ENCODE results near the gene PTGDS. TPM values are rescaled to one million over a fixed set of nuclear protein-coding genes. Genes with fewer than 3 reads are reported as not detected.

Gene PTGDS
- total and polyA plus RNA-seq, 10 of the 15 experiments (the other 5 are each of a cell fraction or from before 2014, with no cell fraction given) = not detected

DNA sequence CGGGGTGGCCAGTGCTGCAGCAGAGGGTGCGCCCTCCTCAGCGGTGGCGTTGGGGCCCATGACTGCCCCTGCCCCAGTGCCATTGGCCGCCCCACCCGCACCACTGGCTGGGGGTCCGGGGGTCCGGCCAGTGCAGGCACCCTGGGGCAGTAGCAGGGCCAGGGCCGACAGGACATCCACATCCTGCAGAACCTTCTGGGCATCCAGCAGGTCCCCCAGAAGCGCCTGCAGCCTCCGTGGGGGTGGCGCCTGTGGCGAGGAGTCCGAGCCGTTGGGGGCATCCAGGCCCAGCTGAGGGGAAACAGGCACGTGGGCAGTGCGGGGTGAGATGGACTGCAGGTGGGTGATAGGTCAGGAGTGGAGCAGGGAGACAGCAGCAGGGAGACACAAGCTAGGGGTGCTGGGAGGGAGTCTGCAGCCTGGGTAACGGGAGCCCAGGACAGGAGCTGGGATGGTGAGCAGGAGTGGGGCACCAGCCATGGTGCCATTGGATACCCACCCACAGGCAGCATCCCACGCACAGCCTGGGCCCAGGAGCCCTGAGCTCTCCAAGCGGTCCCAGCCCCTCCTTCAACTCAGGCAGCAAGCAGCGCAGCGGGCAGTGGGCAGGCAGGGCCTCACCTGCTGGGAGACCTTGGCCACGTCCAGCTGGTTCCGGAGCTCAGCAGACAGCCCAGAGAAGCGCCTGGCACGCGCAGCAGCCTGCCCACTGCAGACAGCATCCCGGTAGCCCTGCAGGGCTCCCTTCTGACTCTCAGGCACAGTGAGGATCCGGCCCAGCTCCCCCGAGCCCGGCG lies 43.7 kb downstream of the PTGDS start (continued):
- TF ChIP-seq, protein P1, sequence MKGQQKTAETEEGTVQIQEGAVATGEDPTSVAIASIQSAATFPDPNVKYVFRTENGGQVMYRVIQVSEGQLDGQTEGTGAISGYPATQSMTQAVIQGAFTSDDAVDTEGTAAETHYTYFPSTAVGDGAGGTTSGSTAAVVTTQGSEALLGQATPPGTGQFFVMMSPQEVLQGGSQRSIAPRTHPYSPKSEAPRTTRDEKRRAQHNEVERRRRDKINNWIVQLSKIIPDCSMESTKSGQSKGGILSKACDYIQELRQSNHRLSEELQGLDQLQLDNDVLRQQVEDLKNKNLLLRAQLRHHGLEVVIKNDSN (IDR thresholded peaks at IDR 0.05; ENCODE audit: borderline replicate concordance, extremely low read length, insufficient read depth, low read depth, low read length) = no peak
- TF ChIP-seq MXI1 (IDR thresholded peaks at IDR 0.05; ENCODE audit: low read depth, low read length) = no peak
- no peak for TF ChIP-seq MEF2B (IDR thresholded peaks at IDR 0.05; ENCODE audit: partially characterized antibody, poor library complexity, severe bottlenecking)

DNA sequence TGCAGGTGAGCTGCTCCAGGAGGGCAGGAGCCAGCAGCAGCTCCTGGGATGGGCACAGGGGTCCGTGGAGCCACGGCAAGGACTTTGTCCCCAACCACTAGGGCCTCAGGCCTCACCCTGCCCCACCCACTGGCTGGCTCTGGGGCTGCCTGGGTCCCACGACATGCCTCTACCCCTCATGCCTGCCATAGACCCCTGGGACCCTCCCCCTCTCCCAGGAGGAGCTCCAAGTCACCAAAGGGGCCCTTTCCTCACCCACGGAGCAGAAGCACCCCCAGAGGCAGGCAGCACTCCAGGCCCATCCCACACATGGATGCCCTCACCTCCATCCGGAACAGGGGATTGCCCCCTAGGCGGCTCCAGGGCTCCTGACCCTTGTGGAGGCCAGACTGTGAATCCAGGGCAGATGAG lies 44.3 kb downstream of the PTGDS start:
- Histone ChIP-seq H3K36me3 (ENCODE audit: control insufficient read depth in 2 of 2, insufficient read depth in 2 of 2, low read length in 1 of 2) (no peaks in the 10 kb centered on the region), H3K27ac (ENCODE audit: control insufficient read depth, insufficient read depth) (no peak overlapping the region), H3K79me2 (ENCODE audit: control insufficient read depth, insufficient read depth, low read length) (no peaks in the 10 kb centered on the region), H3K4me3 (no peak overlapping the region), H3K9ac (ENCODE audit: control insufficient read depth, insufficient read depth, low read length) (no peak overlapping the region), H4K20me1 (ENCODE audit: control insufficient read depth, insufficient read depth) (no peaks in the 10 kb centered on the region), H3K4me1 (ENCODE audit: control insufficient read depth, insufficient read depth, low read length) (no peaks in the 10 kb centered on the region), H3K9me3 (replicated peaks; ENCODE audit: control insufficient read depth, insufficient read depth, low read length) (no peaks in the 10 kb centered on the region; the same call in 2 of the 3 replicates), H3K4me2 (ENCODE audit: control insufficient read depth, insufficient read depth) (no peak overlapping the region), H2AFZ (ENCODE audit: control insufficient read depth, low read depth, low read length) (no peak overlapping the region), H3K27me3 (replicated peaks in 1 of 2; ENCODE audit: control insufficient read depth in 2 of 2, insufficient read depth in 2 of 2, low read length in 1 of 2) (no peaks in the 10 kb centered on the region)
- WGBS (ENCODE audit: insufficient coverage, insufficient replicate concordance, low lambda C conversion rate, missing lambda C conversion rate) = 92% methylated on average over 6 of the region's 6 CpGs
- TF ChIP-seq SMARCA5 (IDR thresholded peaks at IDR 0.05) (no peak), JUND (IDR thresholded peaks at IDR 0.05; ENCODE audit: low read depth, low read length) (no peak), RAD21 (IDR thresholded peaks at IDR 0.05; ENCODE audit: insufficient read depth, low read depth, low read length) (no peak), FOS (IDR thresholded peaks at IDR 0.05; ENCODE audit: borderline replicate concordance, extremely low read depth, insufficient read length) (no peak)
- TF ChIP-seq, protein P2, sequence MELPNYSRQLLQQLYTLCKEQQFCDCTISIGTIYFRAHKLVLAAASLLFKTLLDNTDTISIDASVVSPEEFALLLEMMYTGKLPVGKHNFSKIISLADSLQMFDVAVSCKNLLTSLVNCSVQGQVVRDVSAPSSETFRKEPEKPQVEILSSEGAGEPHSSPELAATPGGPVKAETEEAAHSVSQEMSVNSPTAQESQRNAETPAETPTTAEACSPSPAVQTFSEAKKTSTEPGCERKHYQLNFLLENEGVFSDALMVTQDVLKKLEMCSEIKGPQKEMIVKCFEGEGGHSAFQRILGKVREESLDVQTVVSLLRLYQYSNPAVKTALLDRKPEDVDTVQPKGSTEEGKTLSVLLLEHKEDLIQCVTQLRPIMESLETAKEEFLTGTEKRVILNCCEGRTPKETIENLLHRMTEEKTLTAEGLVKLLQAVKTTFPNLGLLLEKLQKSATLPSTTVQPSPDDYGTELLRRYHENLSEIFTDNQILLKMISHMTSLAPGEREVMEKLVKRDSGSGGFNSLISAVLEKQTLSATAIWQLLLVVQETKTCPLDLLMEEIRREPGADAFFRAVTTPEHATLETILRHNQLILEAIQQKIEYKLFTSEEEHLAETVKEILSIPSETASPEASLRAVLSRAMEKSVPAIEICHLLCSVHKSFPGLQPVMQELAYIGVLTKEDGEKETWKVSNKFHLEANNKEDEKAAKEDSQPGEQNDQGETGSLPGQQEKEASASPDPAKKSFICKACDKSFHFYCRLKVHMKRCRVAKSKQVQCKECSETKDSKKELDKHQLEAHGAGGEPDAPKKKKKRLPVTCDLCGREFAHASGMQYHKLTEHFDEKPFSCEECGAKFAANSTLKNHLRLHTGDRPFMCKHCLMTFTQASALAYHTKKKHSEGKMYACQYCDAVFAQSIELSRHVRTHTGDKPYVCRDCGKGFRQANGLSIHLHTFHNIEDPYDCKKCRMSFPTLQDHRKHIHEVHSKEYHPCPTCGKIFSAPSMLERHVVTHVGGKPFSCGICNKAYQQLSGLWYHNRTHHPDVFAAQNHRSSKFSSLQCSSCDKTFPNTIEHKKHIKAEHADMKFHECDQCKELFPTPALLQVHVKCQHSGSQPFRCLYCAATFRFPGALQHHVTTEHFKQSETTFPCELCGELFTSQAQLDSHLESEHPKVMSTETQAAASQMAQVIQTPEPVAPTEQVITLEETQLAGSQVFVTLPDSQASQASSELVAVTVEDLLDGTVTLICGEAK (IDR thresholded peaks at IDR 0.05; ENCODE audit: borderline replicate concordance) = no peak
- TF ChIP-seq, protein P3, sequence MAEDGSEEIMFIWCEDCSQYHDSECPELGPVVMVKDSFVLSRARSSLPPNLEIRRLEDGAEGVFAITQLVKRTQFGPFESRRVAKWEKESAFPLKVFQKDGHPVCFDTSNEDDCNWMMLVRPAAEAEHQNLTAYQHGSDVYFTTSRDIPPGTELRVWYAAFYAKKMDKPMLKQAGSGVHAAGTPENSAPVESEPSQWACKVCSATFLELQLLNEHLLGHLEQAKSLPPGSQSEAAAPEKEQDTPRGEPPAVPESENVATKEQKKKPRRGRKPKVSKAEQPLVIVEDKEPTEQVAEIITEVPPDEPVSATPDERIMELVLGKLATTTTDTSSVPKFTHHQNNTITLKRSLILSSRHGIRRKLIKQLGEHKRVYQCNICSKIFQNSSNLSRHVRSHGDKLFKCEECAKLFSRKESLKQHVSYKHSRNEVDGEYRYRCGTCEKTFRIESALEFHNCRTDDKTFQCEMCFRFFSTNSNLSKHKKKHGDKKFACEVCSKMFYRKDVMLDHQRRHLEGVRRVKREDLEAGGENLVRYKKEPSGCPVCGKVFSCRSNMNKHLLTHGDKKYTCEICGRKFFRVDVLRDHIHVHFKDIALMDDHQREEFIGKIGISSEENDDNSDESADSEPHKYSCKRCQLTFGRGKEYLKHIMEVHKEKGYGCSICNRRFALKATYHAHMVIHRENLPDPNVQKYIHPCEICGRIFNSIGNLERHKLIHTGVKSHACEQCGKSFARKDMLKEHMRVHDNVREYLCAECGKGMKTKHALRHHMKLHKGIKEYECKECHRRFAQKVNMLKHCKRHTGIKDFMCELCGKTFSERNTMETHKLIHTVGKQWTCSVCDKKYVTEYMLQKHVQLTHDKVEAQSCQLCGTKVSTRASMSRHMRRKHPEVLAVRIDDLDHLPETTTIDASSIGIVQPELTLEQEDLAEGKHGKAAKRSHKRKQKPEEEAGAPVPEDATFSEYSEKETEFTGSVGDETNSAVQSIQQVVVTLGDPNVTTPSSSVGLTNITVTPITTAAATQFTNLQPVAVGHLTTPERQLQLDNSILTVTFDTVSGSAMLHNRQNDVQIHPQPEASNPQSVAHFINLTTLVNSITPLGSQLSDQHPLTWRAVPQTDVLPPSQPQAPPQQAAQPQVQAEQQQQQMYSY (CRISPR knock-in tag; IDR thresholded peaks at IDR 0.05) = no peak
- TF ChIP-seq, protein P4, sequence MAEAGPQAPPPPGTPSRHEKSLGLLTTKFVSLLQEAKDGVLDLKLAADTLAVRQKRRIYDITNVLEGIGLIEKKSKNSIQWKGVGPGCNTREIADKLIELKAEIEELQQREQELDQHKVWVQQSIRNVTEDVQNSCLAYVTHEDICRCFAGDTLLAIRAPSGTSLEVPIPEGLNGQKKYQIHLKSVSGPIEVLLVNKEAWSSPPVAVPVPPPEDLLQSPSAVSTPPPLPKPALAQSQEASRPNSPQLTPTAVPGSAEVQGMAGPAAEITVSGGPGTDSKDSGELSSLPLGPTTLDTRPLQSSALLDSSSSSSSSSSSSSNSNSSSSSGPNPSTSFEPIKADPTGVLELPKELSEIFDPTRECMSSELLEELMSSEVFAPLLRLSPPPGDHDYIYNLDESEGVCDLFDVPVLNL (IDR thresholded peaks at IDR 0.05; ENCODE audit: low read depth, low read length) = no peak
- SMC1A ChIA-PET (ENCODE audit: uncharacterized antibody, unreplicated experiment) = no interaction called here
- intact Hi-C loops (cut with micrococcal nuclease; ENCODE audit: unreplicated experiment) = no loop called here
- FAIRE-seq (no peak), DNase-seq (ENCODE audit: low read depth, low spot score) (no peak), ATAC-seq (no peak)
- CTCF ChIA-PET = interaction anchor here (1.1 to 1.4 kb wide), 2 partner anchors 42 to 102 kb away, joined by 3 read pairs; no protein-coding TSS in a partner anchor
- POLR2A ChIA-PET = interaction anchor here (0.6 to 1.0 kb wide), 2 partner anchors 31 to 211 kb away, joined by 4 read pairs; no protein-coding TSS in a partner anchor
- RAD21 ChIA-PET (ENCODE audit: unreplicated experiment) = no interaction called here
- BruUV-seq (replicated peaks) = no TSS peak
- in situ Hi-C loops (cut with MboI) = no loop called here
